ENCODE measurements around the gene BCAS3. TPM values are rescaled to one million over a fixed set of nuclear protein-coding genes. Genes with fewer than 3 reads are reported as not detected.

The BCAS3 gene
- total and polyA plus RNA-seq, 4 experiments from 2014 or later, result 27.0 to 45.2 (median 41.2) TPM

GRCh38 chr17:60680754-60681153 is 3.1 kb downstream of the BCAS3 start:
- no peaks in the 10 kb centered on the region for H3K9me3 ChIP-seq (ENCODE audit: control insufficient read depth in 1 of 2, low read length in 2 of 2)
- peaks cover 14% of the 10 kb centered on the region for H3K4me1 ChIP-seq (ENCODE audit: insufficient read depth, low read length)
- peaks cover 23 to 34% of the 10 kb centered on the region in 2 donors for H3K36me3 Mint-ChIP-seq
- no peak overlapping the region for H3K27ac Mint-ChIP-seq
- intact Hi-C loops (cut with micrococcal nuclease), result no loop called here
- no peaks in the 10 kb centered on the region for H3K27me3 ChIP-seq (ENCODE audit: insufficient read depth, low read length)
- H3K27ac ChIP-seq (ENCODE audit: low read depth, low read length), result no peak overlapping the region
- H3K27me3 Mint-ChIP-seq, result no peaks in the 10 kb centered on the region
- no peak overlapping the region for H3K4me3 Mint-ChIP-seq
- no peak for DNase-seq
- ChIA-PET POLR2A (ENCODE audit: partially characterized antibody) (no interaction called here), CTCF (ENCODE audit: partially characterized antibody) (no interaction called here)
- H3K4me1 Mint-ChIP-seq, result peaks cover 17 to 26% (median 23%) of the 10 kb centered on the region in 4 donors
- peaks cover 6% of the 10 kb centered on the region for H3K36me3 ChIP-seq (ENCODE audit: insufficient read depth, low read length)
- no peaks in the 10 kb centered on the region for H3K9me3 Mint-ChIP-seq
- no peak overlapping the region for H3K4me3 ChIP-seq (ENCODE audit: low read length in 2 of 2)

- H3K9me3 ChIP-seq (ENCODE audit: control insufficient read depth in 1 of 2, low read length in 2 of 2), result no peaks in the 10 kb centered on the region
- no peak overlapping the region for H3K4me3 ChIP-seq (ENCODE audit: low read length in 2 of 2)
- CTCF ChIA-PET (ENCODE audit: partially characterized antibody), result no interaction called here
- H3K4me3 Mint-ChIP-seq, result no peak overlapping the region
- peaks cover 37 to 51% of the 10 kb centered on the region in 2 donors for H3K36me3 Mint-ChIP-seq
- peaks cover 0 to 1% (median 0%) of the 10 kb centered on the region in 4 donors for H3K4me1 Mint-ChIP-seq
- H3K36me3 ChIP-seq (ENCODE audit: insufficient read depth, low read length), result peaks cover 6% of the 10 kb centered on the region
- H3K27me3 ChIP-seq (ENCODE audit: insufficient read depth, low read length), result no peaks in the 10 kb centered on the region
- POLR2A ChIA-PET (ENCODE audit: partially characterized antibody), result no interaction called here
- no peaks in the 10 kb centered on the region for H3K4me1 ChIP-seq (ENCODE audit: insufficient read depth, low read length)
- intact Hi-C loops (cut with micrococcal nuclease), result no loop called here
- DNase-seq, result no peak
- no peak overlapping the region for H3K27ac ChIP-seq (ENCODE audit: low read depth, low read length)
- H3K27ac Mint-ChIP-seq, result no peak overlapping the region
- H3K9me3 Mint-ChIP-seq, result no peaks in the 10 kb centered on the region
- no peaks in the 10 kb centered on the region for H3K27me3 Mint-ChIP-seq
Measured at GRCh38 chr17:60685437-60685836, 7.8 kb downstream of the BCAS3 start.

DNA sequence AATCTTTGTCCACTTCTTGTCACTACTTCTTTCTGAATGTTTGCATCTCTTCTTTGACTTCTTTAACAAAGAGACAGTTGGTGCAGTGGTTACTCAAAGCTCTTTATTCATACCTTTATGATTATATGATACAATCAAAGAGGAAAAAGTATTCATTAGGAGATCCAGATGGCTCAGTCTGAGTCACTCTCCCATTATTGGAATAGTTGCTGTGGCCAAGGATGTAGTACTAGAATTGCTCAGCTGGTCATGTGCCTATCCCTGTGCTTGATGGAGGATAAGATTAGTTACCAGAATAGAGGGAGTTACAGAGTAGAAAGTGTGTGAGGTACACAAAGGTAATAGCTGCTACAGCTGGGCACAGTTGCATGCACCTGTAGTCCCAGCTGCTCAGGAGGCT is 18.3 kb downstream of the BCAS3 start:
- intact Hi-C loops (cut with micrococcal nuclease), result no loop called here
- CTCF ChIA-PET (ENCODE audit: partially characterized antibody), result no interaction called here
- Mint-ChIP-seq H3K4me3 (no peak overlapping the region), H3K4me1 (peaks cover 0 to 1% (median 0%) of the 10 kb centered on the region in 4 donors), H3K36me3 (peaks cover 39 to 46% of the 10 kb centered on the region in 2 donors), H3K27ac (peak overlapping the region in 1 of 7 donors; percentile 57), H3K27me3 (no peaks in the 10 kb centered on the region), H3K9me3 (no peaks in the 10 kb centered on the region)
- DNase-seq, result no peak
- Histone ChIP-seq H3K9me3 (ENCODE audit: control insufficient read depth in 1 of 2, low read length in 2 of 2) (no peaks in the 10 kb centered on the region), H3K36me3 (ENCODE audit: insufficient read depth, low read length) (peaks cover 5% of the 10 kb centered on the region), H3K27ac (ENCODE audit: low read depth, low read length) (no peak overlapping the region), H3K4me1 (ENCODE audit: insufficient read depth, low read length) (no peaks in the 10 kb centered on the region), H3K4me3 (ENCODE audit: low read length in 2 of 2) (no peak overlapping the region), H3K27me3 (ENCODE audit: insufficient read depth, low read length) (no peaks in the 10 kb centered on the region)
- POLR2A ChIA-PET (ENCODE audit: partially characterized antibody), result no interaction called here

- Histone ChIP-seq H3K27me3 (ENCODE audit: insufficient read depth, low read length) (no peaks in the 10 kb centered on the region), H3K4me3 (ENCODE audit: low read length in 2 of 2) (no peak overlapping the region), H3K27ac (ENCODE audit: low read depth, low read length) (no peak overlapping the region), H3K4me1 (ENCODE audit: insufficient read depth, low read length) (no peaks in the 10 kb centered on the region), H3K36me3 (ENCODE audit: insufficient read depth, low read length) (peaks cover 5% of the 10 kb centered on the region), H3K9me3 (ENCODE audit: control insufficient read depth in 1 of 2, low read length in 2 of 2) (no peaks in the 10 kb centered on the region)
- peaks cover 0 to 1% (median 0%) of the 10 kb centered on the region in 4 donors for H3K4me1 Mint-ChIP-seq
- no peaks in the 10 kb centered on the region for H3K9me3 Mint-ChIP-seq
- H3K4me3 Mint-ChIP-seq, result no peak overlapping the region
- H3K36me3 Mint-ChIP-seq, result peaks cover 31% of the 10 kb centered on the region in 2 donors
- intact Hi-C loops (cut with micrococcal nuclease), result no loop called here
- H3K27ac Mint-ChIP-seq, result no peak overlapping the region
- no peak for DNase-seq
- POLR2A ChIA-PET (ENCODE audit: partially characterized antibody), result no interaction called here
- H3K27me3 Mint-ChIP-seq, result no peaks in the 10 kb centered on the region
- CTCF ChIA-PET (ENCODE audit: partially characterized antibody), result no interaction called here
Measured at GRCh38 chr17:60699090-60699489, 21.4 kb downstream of the BCAS3 start.

DNA sequence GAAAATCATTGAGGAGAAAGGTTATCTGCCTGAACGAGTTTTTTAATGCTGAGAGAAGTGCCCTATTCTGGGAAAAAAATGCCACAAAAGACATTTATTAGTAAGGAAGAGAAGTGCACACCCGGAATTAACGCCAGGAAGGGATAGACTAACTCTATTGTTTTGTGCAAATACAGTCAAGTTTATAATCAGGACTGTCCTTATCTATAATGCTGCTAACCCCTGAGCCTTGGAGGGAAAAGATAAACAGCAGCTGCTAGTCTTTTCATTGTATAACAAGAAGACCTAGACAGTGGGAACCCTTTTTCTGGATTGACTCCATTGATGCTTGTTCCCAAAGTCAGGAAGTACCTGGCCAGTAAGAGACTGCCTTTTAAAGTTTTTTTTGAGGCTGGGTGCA is 26.5 kb downstream of the BCAS3 start:
- H3K9me3 ChIP-seq (ENCODE audit: control insufficient read depth in 1 of 2, low read length in 2 of 2), result no peaks in the 10 kb centered on the region
- Mint-ChIP-seq H3K4me3 (no peak overlapping the region), H3K36me3 (peaks cover 17 to 20% of the 10 kb centered on the region in 2 donors), H3K9me3 (no peaks in the 10 kb centered on the region), H3K27me3 (no peaks in the 10 kb centered on the region), H3K4me1 (no peaks in the 10 kb centered on the region), H3K27ac (peak overlapping the region in 1 of 7 donors; percentile 63)
- H3K36me3 ChIP-seq (ENCODE audit: insufficient read depth, low read length), result no peaks in the 10 kb centered on the region
- no peak for DNase-seq
- ChIA-PET POLR2A (ENCODE audit: partially characterized antibody) (no interaction called here), CTCF (ENCODE audit: partially characterized antibody) (interaction anchor here (2.6 kb wide), 1 partner anchor 16 kb away, joined by 10 read pairs; no protein-coding TSS in a partner anchor)
- intact Hi-C loops (cut with micrococcal nuclease), result no loop called here
- H3K27ac ChIP-seq (ENCODE audit: low read depth, low read length), result no peak overlapping the region
- no peaks in the 10 kb centered on the region for H3K4me1 ChIP-seq (ENCODE audit: insufficient read depth, low read length)
- H3K4me3 ChIP-seq (ENCODE audit: low read length in 2 of 2), result no peak overlapping the region
- H3K27me3 ChIP-seq (ENCODE audit: insufficient read depth, low read length), result no peaks in the 10 kb centered on the region

- Histone ChIP-seq H3K9me3 (ENCODE audit: control insufficient read depth in 1 of 2, low read length in 2 of 2) (no peaks in the 10 kb centered on the region), H3K27ac (ENCODE audit: low read depth, low read length) (no peak overlapping the region), H3K4me1 (ENCODE audit: insufficient read depth, low read length) (no peaks in the 10 kb centered on the region), H3K36me3 (ENCODE audit: insufficient read depth, low read length) (peaks cover 7% of the 10 kb centered on the region), H3K27me3 (ENCODE audit: insufficient read depth, low read length) (no peaks in the 10 kb centered on the region), H3K4me3 (ENCODE audit: low read length in 2 of 2) (no peak overlapping the region)
- Mint-ChIP-seq H3K27me3 (no peaks in the 10 kb centered on the region), H3K27ac (peak overlapping the region in 1 of 7 donors; percentile 53), H3K9me3 (no peaks in the 10 kb centered on the region), H3K4me3 (no peak overlapping the region), H3K36me3 (peaks cover 23 to 28% of the 10 kb centered on the region in 2 donors), H3K4me1 (no peaks in the 10 kb centered on the region)
- ChIA-PET POLR2A (ENCODE audit: partially characterized antibody) (no interaction called here), CTCF (ENCODE audit: partially characterized antibody) (interaction anchor here (1.7 kb wide), 1 partner anchor 8 kb away, joined by 10 read pairs; no protein-coding TSS in a partner anchor)
- DNase-seq, result no peak
- intact Hi-C loops (cut with micrococcal nuclease), result no loop called here
Measured at GRCh38 chr17:60712675-60713074, 35.0 kb downstream of the BCAS3 start.

GRCh38 chr17:60713608-60714007 is 36.0 kb downstream of the BCAS3 start:
- no peak for DNase-seq
- ChIA-PET CTCF (ENCODE audit: partially characterized antibody) (no interaction called here), POLR2A (ENCODE audit: partially characterized antibody) (no interaction called here)
- Mint-ChIP-seq H3K9me3 (no peaks in the 10 kb centered on the region), H3K4me1 (no peaks in the 10 kb centered on the region), H3K27me3 (no peaks in the 10 kb centered on the region), H3K36me3 (peaks cover 21 to 28% of the 10 kb centered on the region in 2 donors), H3K4me3 (no peak overlapping the region), H3K27ac (no peak overlapping the region)
- H3K4me3 ChIP-seq (ENCODE audit: low read length in 2 of 2), result no peak overlapping the region
- H3K9me3 ChIP-seq (ENCODE audit: control insufficient read depth in 1 of 2, low read length in 2 of 2), result no peaks in the 10 kb centered on the region
- no peaks in the 10 kb centered on the region for H3K4me1 ChIP-seq (ENCODE audit: insufficient read depth, low read length)
- no peaks in the 10 kb centered on the region for H3K27me3 ChIP-seq (ENCODE audit: insufficient read depth, low read length)
- peaks cover 7% of the 10 kb centered on the region for H3K36me3 ChIP-seq (ENCODE audit: insufficient read depth, low read length)
- H3K27ac ChIP-seq (ENCODE audit: low read depth, low read length), result no peak overlapping the region
- intact Hi-C loops (cut with micrococcal nuclease), result no loop called here

GRCh38 chr17:60716766-60717165 is 39.1 kb downstream of the BCAS3 start:
- Histone ChIP-seq H3K36me3 (ENCODE audit: insufficient read depth, low read length) (no peaks in the 10 kb centered on the region), H3K4me3 (ENCODE audit: low read length in 2 of 2) (no peak overlapping the region), H3K9me3 (ENCODE audit: control insufficient read depth in 1 of 2, low read length in 2 of 2) (no peaks in the 10 kb centered on the region), H3K4me1 (ENCODE audit: insufficient read depth, low read length) (no peaks in the 10 kb centered on the region), H3K27me3 (ENCODE audit: insufficient read depth, low read length) (no peaks in the 10 kb centered on the region), H3K27ac (ENCODE audit: low read depth, low read length) (no peak overlapping the region)
- Mint-ChIP-seq H3K4me3 (no peak overlapping the region), H3K27ac (no peak overlapping the region), H3K4me1 (peaks cover 0 to 4% (median 1%) of the 10 kb centered on the region in 4 donors), H3K9me3 (no peaks in the 10 kb centered on the region), H3K36me3 (peaks cover 6 to 10% of the 10 kb centered on the region in 2 donors), H3K27me3 (no peaks in the 10 kb centered on the region)
- CTCF ChIA-PET (ENCODE audit: partially characterized antibody), result no interaction called here
- POLR2A ChIA-PET (ENCODE audit: partially characterized antibody), result no interaction called here
- intact Hi-C loops (cut with micrococcal nuclease), result no loop called here
- DNase-seq, result no peak
